ENCODE results near the gene PRKAA1.

The PRKAA1 gene

DNA sequence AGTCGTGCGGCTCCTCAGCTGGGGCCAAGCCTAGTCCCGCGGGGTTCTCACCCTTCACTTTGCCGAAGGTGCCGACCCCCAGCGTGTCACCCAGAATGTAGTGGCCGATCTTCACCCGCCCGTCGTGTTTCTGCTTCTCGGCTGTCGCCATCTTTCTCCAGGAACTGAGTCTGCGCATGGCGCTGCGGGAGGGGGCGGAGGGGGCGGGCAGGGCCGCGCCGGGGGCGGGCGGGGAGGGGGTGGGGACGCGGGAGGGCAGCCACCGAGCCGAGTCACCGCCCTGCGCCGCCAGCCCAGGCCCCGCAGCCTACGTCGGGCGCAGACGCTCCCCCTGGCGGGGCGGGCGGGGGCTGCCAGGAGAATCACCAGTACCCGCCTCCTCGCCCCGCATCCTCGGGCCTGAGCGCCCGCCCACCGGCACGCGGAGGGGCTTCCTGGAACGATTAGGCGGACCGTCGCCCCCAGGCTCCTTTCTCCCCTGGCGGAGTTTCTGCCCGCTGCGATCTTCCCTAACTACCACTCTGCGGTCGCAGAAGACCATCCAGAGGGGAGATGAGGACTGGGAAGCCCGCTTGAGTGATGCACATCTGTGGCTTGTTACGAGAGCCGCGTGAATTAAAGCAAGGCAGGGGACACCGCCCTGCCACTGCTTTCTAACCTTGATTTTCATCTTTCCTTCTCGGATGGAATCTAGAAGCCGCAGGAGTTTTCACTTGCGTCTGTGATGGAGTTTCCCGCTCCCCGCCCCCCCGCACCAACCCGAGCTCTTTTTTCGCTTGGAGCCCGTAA lies at the start of gene PRKAA1:
PRKAA1 (minus strand) TSS at position 363 of the 789 bp plus-strand sequence; CDS start at position 178, 185 bp downstream.
- DNase-seq (ENCODE audit: low spot score): peak; percentile 96

- DNase-seq (ENCODE audit: low spot score): no peak
These were observed 49.4 kb upstream of the PRKAA1 start for GRCh38 chr5:40847525-40847924.

DNA sequence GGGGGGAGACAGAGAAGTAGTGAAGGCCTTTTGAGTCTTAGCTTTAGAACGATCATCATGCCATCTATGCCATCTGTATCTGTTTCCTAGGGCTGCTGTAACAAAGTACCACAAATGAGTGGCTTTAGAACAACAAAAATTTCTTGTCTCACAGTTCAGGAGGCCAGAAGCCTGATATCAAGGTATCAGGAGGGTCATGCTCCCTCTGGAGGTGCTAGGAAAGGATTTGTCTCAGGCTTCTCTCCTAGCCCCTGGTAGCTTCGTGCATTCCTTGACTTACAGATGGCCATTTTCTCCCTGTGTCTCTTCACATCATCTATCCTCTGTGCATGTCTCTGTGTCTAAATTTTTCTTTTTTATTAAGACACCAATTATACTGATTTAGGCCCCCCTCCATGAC lies 48.2 kb upstream of the PRKAA1 start:
- DNase-seq (ENCODE audit: low spot score): no peak

GRCh38 chr5:40844565-40844964 lies 46.4 kb upstream of the PRKAA1 start:
- no peak for DNase-seq (ENCODE audit: low spot score)

- no peak for DNase-seq (ENCODE audit: low spot score)
These were observed 44.2 kb upstream of the PRKAA1 start for GRCh38 chr5:40842351-40842750.

- DNase-seq (ENCODE audit: low spot score): no peak
These were observed 43.1 kb upstream of the PRKAA1 start, which contains the start of gene CARD6 for GRCh38 chr5:40841068-40841805. TSS of gene CARD6 (plus strand) at chr5:40841367. CDS start at chr5:40841383, 16 bp downstream.

GRCh38 chr5:40838086-40838485 lies 39.9 kb upstream of the PRKAA1 start:
- DNase-seq (ENCODE audit: low spot score): no peak

DNA sequence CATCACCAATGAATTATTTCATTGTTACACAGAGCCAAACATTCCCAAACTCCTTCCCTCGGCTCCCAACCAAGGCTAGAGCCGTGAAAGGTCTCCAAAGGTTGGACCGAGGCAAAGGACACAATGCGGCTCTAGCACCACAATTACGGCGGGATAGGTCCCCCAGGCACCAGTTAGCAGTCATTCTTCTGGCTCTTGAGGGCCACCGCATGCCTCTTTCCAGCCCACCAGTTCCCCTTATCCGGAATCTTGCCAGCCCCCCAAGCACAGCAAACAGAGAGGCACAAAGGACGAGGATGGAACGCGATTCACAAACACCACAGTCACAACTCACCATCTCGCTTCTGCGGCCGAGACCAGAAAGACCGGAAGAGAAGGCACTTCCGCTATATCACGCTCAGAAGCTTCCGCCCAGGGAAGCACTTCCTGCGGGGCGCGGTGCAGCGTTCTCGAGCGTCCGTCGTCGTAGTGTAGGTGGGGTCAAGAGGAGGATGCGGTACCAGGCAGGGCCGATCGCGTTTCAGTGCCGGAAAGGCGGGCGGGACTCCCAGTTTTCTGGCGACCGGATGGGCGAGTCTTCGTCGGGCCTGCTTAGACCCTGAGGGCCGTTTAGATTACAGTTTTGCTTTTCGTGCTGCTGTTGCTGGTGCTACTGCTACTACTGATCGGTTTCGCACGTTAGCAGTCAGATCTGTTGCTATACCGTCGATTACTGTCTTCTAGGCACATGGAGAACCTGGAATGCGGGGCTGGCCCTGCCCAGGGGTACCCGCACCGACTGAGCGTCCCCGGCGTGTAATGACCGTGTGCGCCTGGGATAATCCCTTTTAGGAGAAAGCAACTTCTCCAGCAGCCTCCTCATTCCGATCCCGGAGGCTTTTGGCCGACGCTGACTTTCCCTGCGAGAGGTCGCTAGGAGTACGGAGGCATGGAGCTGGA lies 36.9 kb upstream of the PRKAA1 start, which contains the start of gene RPL37:
RPL37 (minus strand) TSS at position 374 of the 939 bp plus-strand sequence; CDS start at position 337, 37 bp downstream.
- DNase-seq (ENCODE audit: low spot score): peak; percentile 94

DNA sequence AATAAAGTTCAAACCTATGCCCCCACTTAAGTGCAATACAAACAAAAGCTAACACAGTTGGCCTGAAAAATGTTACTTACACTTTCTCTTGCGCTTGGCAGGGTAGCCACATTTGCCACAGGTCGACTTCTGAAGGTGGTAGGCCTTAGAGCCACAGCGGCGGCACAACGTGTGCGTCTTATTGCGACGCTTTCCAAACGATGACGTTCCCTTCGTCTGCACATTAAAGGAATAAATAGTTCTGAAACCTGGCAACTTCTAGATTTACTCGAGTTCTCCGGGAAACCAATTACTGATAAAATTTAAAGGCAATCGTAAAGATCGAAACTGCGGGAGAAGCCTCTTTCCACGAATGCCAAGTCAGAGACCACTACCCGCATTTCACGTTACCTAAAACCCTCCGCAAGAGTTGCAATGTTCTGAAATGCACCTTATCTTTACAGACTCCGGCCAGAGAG lies 36.2 kb upstream of the PRKAA1 start:
- no peak for DNase-seq (ENCODE audit: low spot score)

- DNase-seq (ENCODE audit: low spot score): no peak
These were observed 35.6 kb upstream of the PRKAA1 start for GRCh38 chr5:40833712-40834229.

DNA sequence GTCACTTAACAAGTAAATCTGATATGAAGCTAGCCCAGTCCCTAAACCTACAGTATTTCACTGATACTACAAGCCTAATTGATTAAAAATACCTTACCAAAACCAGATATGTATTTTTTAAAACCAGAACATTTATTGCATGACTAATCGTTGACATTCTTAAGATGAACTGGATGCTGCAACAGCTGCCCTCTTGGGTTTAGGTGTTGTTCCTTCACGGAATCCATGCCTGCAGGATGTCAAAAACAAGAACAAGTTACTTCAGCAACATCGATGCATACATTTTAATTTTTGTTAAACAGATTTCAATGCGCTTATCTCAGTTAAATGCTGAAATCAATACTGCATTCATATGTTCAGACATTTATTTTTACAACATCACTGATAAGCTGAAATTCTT lies 34.2 kb upstream of the PRKAA1 start:
- DNase-seq (ENCODE audit: low spot score): no peak

GRCh38 chr5:40831346-40832210 lies 33.4 kb upstream of the PRKAA1 start:
- no peak for DNase-seq (ENCODE audit: low spot score)

DNA sequence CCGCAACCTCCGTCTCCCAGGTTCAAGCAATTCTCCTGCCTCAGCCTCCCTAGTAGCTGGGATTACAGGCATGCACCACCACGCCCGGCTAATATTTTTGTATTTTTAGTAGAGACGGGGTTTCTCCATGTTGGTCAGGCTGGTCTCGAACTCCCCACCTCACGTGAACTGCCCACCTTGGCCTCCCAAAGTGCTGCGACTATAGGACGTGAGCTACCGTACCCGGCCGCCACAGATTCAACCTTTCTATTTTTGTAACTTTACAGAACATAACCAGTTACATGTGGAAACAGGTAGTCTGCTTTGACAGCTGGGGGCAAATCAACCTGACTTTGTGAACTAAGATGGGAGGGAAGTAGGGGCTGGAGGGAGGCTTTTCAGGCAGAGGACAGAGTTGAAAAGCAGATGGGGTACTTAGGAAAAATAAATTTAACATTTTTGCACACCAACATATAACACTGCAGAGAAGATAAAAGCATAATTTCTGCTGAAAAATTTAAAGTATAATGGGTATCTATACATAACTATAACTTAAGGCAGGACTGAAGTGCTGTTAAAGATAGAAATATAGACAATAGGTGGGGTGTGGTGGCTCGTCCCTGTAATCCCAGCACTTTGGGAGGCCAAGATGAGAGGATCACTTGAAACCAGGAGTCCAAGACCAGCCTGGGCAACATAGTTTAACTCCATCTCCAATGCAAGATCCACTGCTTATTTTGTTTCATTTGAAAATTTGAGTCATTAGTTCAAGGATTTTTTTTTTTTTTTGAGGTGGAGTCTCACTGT lies 31.8 kb upstream of the PRKAA1 start:
- DNase-seq (ENCODE audit: low spot score): no peak

- DNase-seq (ENCODE audit: low spot score): no peak
These were observed 30.8 kb upstream of the PRKAA1 start for GRCh38 chr5:40828690-40829661.

DNA sequence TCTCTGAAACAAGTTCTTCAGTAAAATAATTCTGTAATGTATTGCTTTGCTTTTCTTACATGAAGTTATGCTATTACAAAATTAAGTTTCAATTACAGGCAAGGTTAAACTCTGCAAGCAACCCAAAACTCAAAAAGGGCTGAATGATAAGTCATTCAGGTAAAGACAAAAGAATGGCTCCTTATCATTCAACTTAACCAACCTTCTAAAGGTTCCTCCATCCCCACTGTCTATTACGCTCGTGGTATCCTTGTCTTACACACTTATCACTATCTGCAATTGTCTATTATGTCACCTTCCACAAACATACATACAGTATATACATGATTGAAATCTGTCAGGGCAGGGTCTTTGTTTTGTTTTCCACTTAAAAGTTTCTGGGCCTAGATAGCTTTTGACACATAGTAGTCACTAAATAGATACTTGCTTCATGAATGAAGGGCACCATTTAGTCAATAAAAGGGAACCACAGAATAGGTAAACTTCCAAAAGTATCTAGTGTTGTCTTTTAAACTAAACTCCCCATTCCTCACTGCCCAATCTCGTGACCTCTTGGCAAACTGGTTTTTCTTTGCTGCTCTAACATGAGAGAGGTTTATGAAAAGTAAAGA lies 30.0 kb upstream of the PRKAA1 start:
- no peak for DNase-seq (ENCODE audit: low spot score)

DNA sequence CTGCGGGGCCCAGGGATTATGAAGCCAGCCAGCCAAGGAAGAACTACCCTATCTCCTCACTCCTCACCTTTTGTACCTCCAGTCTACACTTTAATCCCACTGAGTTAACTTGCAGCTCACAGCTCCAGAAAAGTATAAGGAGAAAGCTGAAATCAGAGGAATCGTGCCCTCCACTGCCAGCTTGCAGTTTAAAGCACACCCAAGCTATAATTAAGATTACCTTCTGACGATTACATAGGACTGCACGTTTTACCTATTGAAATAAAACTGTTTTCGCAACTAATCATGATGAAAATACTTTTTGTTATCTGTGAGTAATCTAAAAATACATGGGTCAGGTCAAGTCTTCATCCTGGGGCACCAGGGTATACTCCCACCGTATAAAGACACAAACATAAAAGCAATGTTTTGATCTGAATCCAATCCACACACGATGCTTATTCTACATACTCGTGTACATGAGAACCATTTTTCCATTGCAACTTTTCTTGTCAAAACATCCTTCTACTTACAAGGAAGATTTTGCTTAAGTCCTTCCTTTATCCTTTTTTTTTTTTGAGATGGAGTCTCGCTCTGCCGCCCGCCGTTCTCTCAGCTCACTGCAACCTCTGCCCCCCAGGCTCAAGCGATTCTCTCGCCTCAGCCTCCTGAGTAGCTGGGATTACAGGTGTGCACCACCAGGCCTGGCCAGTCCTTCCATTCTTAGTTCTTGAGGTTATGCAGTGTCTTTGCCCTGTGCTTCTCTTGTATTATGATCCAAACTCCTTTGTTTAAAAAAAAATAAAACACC lies 29.2 kb upstream of the PRKAA1 start:
- DNase-seq (ENCODE audit: low spot score): no peak

DNA sequence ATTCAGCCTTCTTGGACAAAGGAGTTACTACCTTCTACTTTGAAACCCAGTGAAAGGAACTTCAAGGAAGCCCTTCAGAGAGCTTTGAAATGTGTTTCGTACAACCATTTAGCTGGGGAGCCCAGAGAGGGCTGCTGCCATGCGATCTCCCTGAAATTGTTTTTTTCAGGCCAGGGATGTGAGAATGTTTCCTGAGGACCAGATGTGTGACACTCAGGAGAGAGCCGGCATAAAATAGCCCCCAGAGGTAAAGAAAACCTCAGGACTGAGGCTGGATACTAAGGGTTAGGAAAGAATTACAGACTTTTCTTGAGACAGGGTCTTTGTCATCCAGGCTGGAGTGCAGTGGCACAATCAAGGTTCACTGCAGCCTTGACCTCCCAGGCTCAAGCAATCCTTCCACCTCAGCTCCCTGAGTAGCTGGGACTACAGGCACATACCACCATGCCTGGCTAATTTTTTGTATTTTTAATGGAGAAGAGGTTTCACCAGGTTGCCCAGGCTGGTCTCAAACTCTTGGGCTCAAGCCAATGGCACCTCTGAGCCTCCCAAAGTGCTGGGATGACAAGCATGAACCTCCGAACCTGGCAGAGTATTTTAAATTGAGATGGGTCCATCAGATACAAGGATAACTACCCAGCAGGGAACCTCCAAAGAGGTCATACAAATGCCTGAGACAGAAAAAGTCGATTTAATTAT lies 28.5 kb upstream of the PRKAA1 start:
- DNase-seq (ENCODE audit: low spot score): no peak

Measured in D341Med (cell line).